Tibial artery (tissue), 4 donors: ENCODE data around the gene CSNK2A1.

ENCODE experiments used
- DNase-seq, 2 donors: peaks; one replicate each; pipeline ENCODE4 v3.0.0-alpha.2; 2019
- H3K27ac ChIP-seq, 2 donors: fragments of 200-600 bp; sonication (generic) in 1 of 2; 1 replicate in 1 of 2; 2 replicates in 1 of 2; pipeline ENCODE4 v1.5.1; 2018 to 2019; ENCODE audit warnings: mild to moderate bottlenecking in 1 of 2
- H3K27me3 ChIP-seq, 2 donors: fragments of 200-600 bp; sonication (generic) in 1 of 2; one replicate each; pipeline versions ENCODE4 v1.5.1 to v1.6.0; 2016 to 2019
- H3K36me3 ChIP-seq, 3 donors: fragments of 200-600 bp; sonication (generic) in 2 of 3; one replicate each; pipeline ENCODE4 v1.5.1; 2016 to 2019; ENCODE audit warnings: mild to moderate bottlenecking in 2 of 3
- H3K4me1 ChIP-seq, 4 donors: fragments of 200-600 bp; sonication (generic) in 2 of 4; 1 replicate in 3 of 4; 2 replicates in 1 of 4; pipeline ENCODE4 v1.5.1; 2016 to 2019
- H3K4me3 ChIP-seq, 2 donors: fragments of 200-600 bp; sonication (generic) in 1 of 2; 1 replicate in 1 of 2; 2 replicates in 1 of 2; pipeline ENCODE4 v1.5.1; 2018 to 2019; ENCODE audit warnings: mild to moderate bottlenecking in 2 of 2
- H3K9me3 ChIP-seq, 3 donors: fragments of 200-600 bp; sonication (generic) in 1 of 3; one replicate each; pipeline ENCODE4 v1.5.1; 2016 to 2019
- intact Hi-C: fragments of 100-400 bp; cut with DNase I; formaldehyde crosslinking; loops from one replicate; pipeline ENCODE4 v1.15.0; 2023; ENCODE audit warnings: low total_unique reads
- TF ChIP-seq, protein P1 (sequence below), 2 experiments: fragments of 200-600 bp in 1 of 2; fragments of 450-650 bp in 1 of 2; IDR thresholded peaks; one replicate each; pipeline ENCODE4 v1.5.1; 2017 to 2019; ENCODE audit warnings: antibody characterized with exemption in 2 of 2, mild to moderate bottlenecking in 1 of 2, moderate library complexity in 1 of 2

Gene CSNK2A1

DNA sequence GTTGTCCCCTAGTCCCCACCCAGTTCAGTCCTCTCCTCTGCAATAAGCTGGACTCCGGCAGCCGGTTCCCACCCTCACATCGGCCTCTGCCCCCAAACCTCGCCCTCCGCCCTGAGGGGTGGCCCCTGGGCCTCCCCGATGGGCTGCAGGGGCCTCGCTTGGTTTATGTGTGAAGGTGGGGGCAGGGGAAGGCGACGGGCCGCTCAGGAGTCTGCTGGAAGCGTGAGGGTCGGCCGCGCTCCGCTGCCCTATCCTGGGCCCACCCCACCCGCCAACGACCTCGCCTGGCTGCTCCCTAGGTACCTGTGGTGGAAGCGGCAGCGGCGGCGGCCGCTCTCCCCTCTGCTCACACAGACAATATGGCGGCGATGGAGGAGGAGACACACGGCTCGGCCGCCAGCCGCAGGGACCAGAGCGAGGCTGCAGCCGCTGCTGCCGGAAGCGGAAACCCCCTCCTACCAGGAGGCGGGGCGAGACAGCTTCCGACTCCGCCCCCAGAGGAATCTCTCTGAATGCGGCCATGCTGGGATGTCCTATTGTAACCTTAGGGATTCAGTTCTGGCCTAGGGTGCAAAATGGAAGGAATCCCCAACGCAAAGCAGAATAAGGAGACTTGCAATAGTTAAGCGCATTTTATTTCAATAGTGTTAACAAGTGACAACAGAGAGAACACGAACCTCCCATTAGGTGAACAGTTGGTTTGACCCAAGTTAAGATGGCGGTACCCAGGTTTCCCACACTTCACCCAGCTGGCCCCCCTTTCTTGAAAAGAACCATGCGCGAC, at the start of gene CSNK2A1:
Gene CSNK2A1 (minus strand): TSS at position 422 of the 784 bp plus-strand sequence. CDS start 35,239 bp downstream, outside the sequence.
- no peaks in the 10 kb centered on the region for H3K36me3 ChIP-seq
- DNase-seq, result peak; percentile 92 to 97
- H3K27me3 ChIP-seq, result no peaks in the 10 kb centered on the region
- peak within 1 kb of the TSS; percentile 92 to 96 for H3K4me3 ChIP-seq
- intact Hi-C loops, result loop anchor here (2.0 to 5.0 kb wide), 2 partner anchors 109 to 136 kb away; partner anchors contain the start of genes RBCK1 and SRXN1
- TF ChIP-seq, protein P1, sequence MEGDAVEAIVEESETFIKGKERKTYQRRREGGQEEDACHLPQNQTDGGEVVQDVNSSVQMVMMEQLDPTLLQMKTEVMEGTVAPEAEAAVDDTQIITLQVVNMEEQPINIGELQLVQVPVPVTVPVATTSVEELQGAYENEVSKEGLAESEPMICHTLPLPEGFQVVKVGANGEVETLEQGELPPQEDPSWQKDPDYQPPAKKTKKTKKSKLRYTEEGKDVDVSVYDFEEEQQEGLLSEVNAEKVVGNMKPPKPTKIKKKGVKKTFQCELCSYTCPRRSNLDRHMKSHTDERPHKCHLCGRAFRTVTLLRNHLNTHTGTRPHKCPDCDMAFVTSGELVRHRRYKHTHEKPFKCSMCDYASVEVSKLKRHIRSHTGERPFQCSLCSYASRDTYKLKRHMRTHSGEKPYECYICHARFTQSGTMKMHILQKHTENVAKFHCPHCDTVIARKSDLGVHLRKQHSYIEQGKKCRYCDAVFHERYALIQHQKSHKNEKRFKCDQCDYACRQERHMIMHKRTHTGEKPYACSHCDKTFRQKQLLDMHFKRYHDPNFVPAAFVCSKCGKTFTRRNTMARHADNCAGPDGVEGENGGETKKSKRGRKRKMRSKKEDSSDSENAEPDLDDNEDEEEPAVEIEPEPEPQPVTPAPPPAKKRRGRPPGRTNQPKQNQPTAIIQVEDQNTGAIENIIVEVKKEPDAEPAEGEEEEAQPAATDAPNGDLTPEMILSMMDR (IDR thresholded peaks at IDR 0.05), result peak in 1 of 2 experiments; percentile 17
- H3K9me3 ChIP-seq, result no peaks in the 10 kb centered on the region
- H3K4me1 ChIP-seq, result peaks cover 0 to 50% (median 40%) of the 10 kb centered on the region in 4 donors
- peak within 1 kb of the TSS; percentile 90 to 94 for H3K27ac ChIP-seq

DNA sequence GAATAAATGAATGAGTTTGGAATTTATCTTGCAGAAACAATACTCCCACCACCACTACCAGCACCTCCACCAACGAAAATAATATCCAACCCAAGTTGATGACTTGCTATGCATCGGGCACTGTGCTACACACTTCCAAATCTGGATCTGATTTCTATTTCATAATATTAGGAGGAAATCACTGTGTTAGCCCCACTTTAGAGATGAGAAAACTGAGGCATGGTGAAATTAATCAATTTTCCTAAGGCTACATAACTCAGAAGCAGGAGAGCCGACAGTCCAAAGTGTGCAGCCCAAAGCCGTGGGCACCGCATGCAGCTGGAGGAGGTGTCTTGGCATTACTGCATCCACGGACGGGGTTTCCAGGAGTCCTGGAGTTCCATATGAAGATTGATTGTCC, 48.9 kb upstream of the CSNK2A1 start:
- Histone ChIP-seq H3K27ac (no peak overlapping the region), H3K36me3 (no peaks in the 10 kb centered on the region), H3K4me3 (no peak overlapping the region), H3K4me1 (peaks cover 0 to 14% (median 0%) of the 10 kb centered on the region in 4 donors), H3K27me3 (peaks cover 0 to 18% of the 10 kb centered on the region in 2 donors), H3K9me3 (no peaks in the 10 kb centered on the region)
- TF ChIP-seq, protein P1 (IDR thresholded peaks at IDR 0.05), result no peak
- DNase-seq, result no peak
- intact Hi-C loops, result no loop called here

DNA sequence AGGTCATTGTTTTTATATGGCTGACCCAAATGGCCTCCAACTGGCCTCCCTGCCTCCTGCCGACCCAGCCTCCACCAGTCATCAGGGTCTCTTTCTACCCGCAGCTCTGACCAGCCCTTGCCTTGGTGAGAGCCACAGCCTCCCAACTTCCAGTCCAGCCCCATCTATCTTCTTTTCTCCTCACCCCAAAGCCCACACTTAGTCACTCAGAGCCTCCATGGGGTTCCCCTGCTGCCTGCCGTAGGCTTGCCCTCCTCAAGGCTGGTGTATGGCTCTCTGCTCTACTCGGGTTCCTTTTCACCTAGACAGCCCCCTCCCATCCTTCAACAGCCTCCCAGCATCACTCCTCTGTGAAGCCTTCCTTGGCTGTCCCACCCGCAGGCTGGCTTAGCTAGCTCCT, 48.4 kb upstream of the CSNK2A1 start:
- H3K36me3 ChIP-seq, result no peaks in the 10 kb centered on the region
- no peaks in the 10 kb centered on the region for H3K9me3 ChIP-seq
- no peak for DNase-seq
- peaks cover 0 to 16% of the 10 kb centered on the region in 2 donors for H3K27me3 ChIP-seq
- H3K4me1 ChIP-seq, result peaks cover 0 to 14% (median 0%) of the 10 kb centered on the region in 4 donors
- no peak overlapping the region for H3K27ac ChIP-seq
- TF ChIP-seq, protein P1 (IDR thresholded peaks at IDR 0.05), result no peak
- intact Hi-C loops, result no loop called here
- H3K4me3 ChIP-seq, result no peak overlapping the region

DNA sequence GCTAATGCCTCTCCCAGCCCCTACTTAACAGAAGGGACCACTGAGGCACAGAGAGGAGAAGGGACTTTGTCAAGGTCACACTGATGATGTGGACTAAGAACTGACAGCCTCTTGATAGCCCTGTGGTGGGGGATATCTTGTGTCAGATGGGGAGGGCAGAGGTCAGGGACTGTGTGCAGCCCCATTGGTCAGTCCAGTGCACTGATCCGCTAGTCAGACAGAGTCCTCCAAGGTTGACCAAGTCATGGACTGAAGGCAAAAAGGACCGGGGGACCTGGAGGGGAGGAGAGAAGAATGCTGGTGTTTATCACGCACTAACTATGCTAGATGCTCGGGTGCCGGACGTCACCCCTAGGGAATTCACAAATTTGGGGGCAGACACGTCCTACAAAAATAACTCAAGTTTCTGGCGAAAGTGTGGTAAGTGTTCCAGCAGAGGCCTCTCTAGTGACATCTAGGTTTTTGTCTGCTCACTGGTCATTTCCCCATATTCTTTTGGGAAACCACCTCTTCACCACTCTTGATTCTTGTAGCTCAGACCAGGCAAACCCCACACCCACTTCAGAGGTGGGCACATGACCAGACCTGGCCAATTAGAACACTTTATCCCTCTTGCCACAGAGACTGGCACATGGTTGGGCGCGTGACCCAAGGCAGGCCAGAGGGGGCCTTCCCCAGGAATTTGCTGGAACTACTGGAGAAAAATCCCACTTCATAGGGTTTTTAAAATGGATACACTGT, 45.5 kb upstream of the CSNK2A1 start:
- DNase-seq, result no peak
- intact Hi-C loops, result no loop called here
- H3K4me3 ChIP-seq, result no peak overlapping the region
- peaks cover 0 to 9% of the 10 kb centered on the region in 2 donors for H3K27me3 ChIP-seq
- TF ChIP-seq, protein P1 (IDR thresholded peaks at IDR 0.05), result no peak
- no peak overlapping the region for H3K27ac ChIP-seq
- no peaks in the 10 kb centered on the region for H3K36me3 ChIP-seq
- H3K4me1 ChIP-seq, result peaks cover 0 to 14% (median 0%) of the 10 kb centered on the region in 4 donors
- H3K9me3 ChIP-seq, result no peaks in the 10 kb centered on the region

DNA sequence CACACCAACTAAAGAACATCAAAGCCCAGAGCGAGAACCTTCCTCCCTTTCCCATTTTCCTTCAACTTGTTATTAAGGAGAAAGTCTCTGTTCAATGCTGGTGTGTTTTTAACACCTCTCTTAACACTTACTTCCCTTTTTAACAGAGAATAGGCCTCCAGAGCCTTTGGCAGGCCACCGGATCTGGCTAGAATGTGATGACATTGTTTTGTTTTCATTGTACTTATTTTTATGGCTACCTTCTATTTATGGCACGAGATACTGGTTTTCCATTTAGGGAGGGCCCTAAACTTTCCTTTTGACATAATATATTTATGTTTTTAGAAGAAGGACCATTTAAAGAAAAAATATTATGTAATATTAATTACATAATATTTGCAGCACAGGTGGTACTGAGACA, 44.9 kb upstream of the CSNK2A1 start:
- H3K4me1 ChIP-seq, result peaks cover 0 to 14% (median 0%) of the 10 kb centered on the region in 4 donors
- intact Hi-C loops, result no loop called here
- H3K27ac ChIP-seq, result no peak overlapping the region
- no peaks in the 10 kb centered on the region for H3K36me3 ChIP-seq
- H3K9me3 ChIP-seq, result no peaks in the 10 kb centered on the region
- H3K4me3 ChIP-seq, result no peak overlapping the region
- no peak for DNase-seq
- TF ChIP-seq, protein P1 (IDR thresholded peaks at IDR 0.05), result no peak
- H3K27me3 ChIP-seq, result peaks cover 0 to 4% of the 10 kb centered on the region in 2 donors
